ENCODE results near the gene ERBB4.

DNA sequence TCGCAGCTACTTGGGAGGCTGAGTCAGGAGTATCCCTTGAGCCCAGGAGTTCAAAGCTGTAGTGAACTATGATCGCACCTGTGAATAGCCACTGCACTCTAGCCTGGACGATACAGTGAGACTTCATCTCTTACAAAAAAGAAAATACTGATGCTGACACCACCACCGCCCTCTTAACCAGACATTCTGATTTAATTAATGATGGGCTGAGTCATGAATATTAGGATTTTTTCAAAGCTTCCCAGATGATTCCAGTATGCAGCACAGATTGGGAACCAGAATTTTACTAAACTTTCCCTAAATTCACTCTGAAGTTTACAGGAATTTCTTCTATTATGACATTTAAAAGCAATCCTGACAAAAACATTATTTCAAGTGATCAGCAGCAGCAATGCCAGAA is 130.1 kb downstream of the ERBB4 start:
- TF ChIP-seq, protein P1, sequence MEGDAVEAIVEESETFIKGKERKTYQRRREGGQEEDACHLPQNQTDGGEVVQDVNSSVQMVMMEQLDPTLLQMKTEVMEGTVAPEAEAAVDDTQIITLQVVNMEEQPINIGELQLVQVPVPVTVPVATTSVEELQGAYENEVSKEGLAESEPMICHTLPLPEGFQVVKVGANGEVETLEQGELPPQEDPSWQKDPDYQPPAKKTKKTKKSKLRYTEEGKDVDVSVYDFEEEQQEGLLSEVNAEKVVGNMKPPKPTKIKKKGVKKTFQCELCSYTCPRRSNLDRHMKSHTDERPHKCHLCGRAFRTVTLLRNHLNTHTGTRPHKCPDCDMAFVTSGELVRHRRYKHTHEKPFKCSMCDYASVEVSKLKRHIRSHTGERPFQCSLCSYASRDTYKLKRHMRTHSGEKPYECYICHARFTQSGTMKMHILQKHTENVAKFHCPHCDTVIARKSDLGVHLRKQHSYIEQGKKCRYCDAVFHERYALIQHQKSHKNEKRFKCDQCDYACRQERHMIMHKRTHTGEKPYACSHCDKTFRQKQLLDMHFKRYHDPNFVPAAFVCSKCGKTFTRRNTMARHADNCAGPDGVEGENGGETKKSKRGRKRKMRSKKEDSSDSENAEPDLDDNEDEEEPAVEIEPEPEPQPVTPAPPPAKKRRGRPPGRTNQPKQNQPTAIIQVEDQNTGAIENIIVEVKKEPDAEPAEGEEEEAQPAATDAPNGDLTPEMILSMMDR (IDR thresholded peaks at IDR 0.05): no peak
- TF ChIP-seq POLR2A (IDR thresholded peaks at IDR 0.05): no peak

All from uterus (tissue), 2 donors.